Endothelial cell (in vitro differentiated cells): Measurements from ENCODE around the gene TBRG4. TPM values are rescaled to one million over a fixed set of nuclear protein-coding genes. Genes with fewer than 3 reads are reported as not detected.

ENCODE experiments used
- DNase-seq: peaks from one replicate; pipeline ENCODE4 v3.0.0; 2021; ENCODE audit warnings: low spot score
- H3K27ac Mint-ChIP-seq: one replicate; pipeline ENCODE4 v1.8.0; 2021; ENCODE audit warnings: mixed read lengths, inconsistent platforms; ENCODE audit not compliant: unreplicated experiment
- H3K27me3 Mint-ChIP-seq: one replicate; pipeline ENCODE4 v1.8.0; 2021; ENCODE audit warnings: mild to moderate bottlenecking, moderate library complexity, mixed read lengths, inconsistent platforms; ENCODE audit not compliant: unreplicated experiment
- H3K36me3 Mint-ChIP-seq: one replicate; pipeline ENCODE4 v1.8.0; 2021; ENCODE audit warnings: mild to moderate bottlenecking, low read depth, mixed read lengths, inconsistent platforms; ENCODE audit not compliant: unreplicated experiment
- H3K4me1 Mint-ChIP-seq: one replicate; pipeline ENCODE4 v1.8.0; 2021; ENCODE audit warnings: mild to moderate bottlenecking, mixed read lengths, inconsistent platforms; ENCODE audit not compliant: unreplicated experiment
- H3K4me3 Mint-ChIP-seq: one replicate; pipeline ENCODE4 v1.8.0; 2021; ENCODE audit warnings: mild to moderate bottlenecking, mixed read lengths, inconsistent platforms; ENCODE audit not compliant: unreplicated experiment
- H3K9me3 Mint-ChIP-seq: one replicate; pipeline ENCODE4 v1.8.0; 2021; ENCODE audit warnings: mixed read lengths, inconsistent platforms; ENCODE audit not compliant: unreplicated experiment
- CTCF ChIP-seq: fragments of 200-600 bp; sonication (generic); IDR thresholded peaks from one replicate; pipeline ENCODE4 v1.5.0; 2021; ENCODE audit warnings: antibody characterized with exemption; ENCODE audit not compliant: unreplicated experiment
- total RNA-seq: library from RNA; stranded (reverse); fragmentation: NEBNext Ultra II Directional; extraction: Animal tissue kit (Norgen Biotek cat#: 25700); gene quantifications from one replicate; pipeline ENCODE4 v1.2.1, GENCODE V29; 2021; ENCODE audit not compliant: unreplicated experiment

Gene TBRG4
- total RNA-seq, 1 donor from 2014 or later: 48.1 TPM

- no peak for TF ChIP-seq CTCF
- DNase-seq: no peak
- H3K27me3 Mint-ChIP-seq: peaks cover 11% of the 10 kb centered on the region
- H3K4me1 Mint-ChIP-seq: peaks cover 7% of the 10 kb centered on the region
- no peak overlapping the region for H3K27ac Mint-ChIP-seq
- no peaks in the 10 kb centered on the region for H3K9me3 Mint-ChIP-seq
- H3K4me3 Mint-ChIP-seq: no peak overlapping the region
- peaks cover 3% of the 10 kb centered on the region for H3K36me3 Mint-ChIP-seq
Observed at GRCh38 chr7:45084901-45085618, 26.4 kb downstream of the TBRG4 start.

DNA sequence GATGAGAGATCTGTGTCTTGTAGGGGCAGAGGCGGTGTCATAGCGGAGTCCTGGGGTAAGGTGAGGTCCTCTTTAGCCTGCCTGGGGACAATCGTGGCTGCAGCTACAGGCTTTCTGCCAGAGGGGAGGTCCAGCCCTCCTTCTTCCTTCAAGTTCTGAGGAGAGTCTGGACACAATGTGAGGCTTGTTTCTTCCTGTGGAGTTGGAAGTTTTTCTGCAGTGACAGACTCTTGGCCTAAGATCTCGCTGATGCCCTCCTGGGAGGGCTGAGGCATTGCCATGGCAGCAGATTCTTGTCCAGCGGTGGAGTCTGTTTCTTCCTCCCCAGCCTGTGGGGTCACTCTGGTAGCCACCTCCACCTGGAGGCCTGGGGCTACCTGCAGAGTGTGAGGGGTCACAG, 27.2 kb downstream of the TBRG4 start:
- no peak overlapping the region for H3K27ac Mint-ChIP-seq
- H3K4me3 Mint-ChIP-seq: no peak overlapping the region
- peaks cover under 1% of the 10 kb centered on the region for H3K4me1 Mint-ChIP-seq
- peaks cover 16% of the 10 kb centered on the region for H3K27me3 Mint-ChIP-seq
- no peak for DNase-seq
- no peak for TF ChIP-seq CTCF
- H3K9me3 Mint-ChIP-seq: no peaks in the 10 kb centered on the region
- no peaks in the 10 kb centered on the region for H3K36me3 Mint-ChIP-seq

- no peaks in the 10 kb centered on the region for H3K4me1 Mint-ChIP-seq
- H3K4me3 Mint-ChIP-seq: no peak overlapping the region
- no peaks in the 10 kb centered on the region for H3K9me3 Mint-ChIP-seq
- H3K27me3 Mint-ChIP-seq: peaks cover 23% of the 10 kb centered on the region
- no peak for DNase-seq
- H3K36me3 Mint-ChIP-seq: peaks cover 8% of the 10 kb centered on the region
- no peak overlapping the region for H3K27ac Mint-ChIP-seq
- TF ChIP-seq CTCF: no peak
Observed at GRCh38 chr7:45082831-45083331, 28.6 kb downstream of the TBRG4 start.

- H3K36me3 Mint-ChIP-seq: peaks cover 10% of the 10 kb centered on the region
- no peak overlapping the region for H3K27ac Mint-ChIP-seq
- TF ChIP-seq CTCF: no peak
- DNase-seq: no peak
- peaks cover 26% of the 10 kb centered on the region for H3K27me3 Mint-ChIP-seq
- no peak overlapping the region for H3K4me3 Mint-ChIP-seq
- no peaks in the 10 kb centered on the region for H3K4me1 Mint-ChIP-seq
- no peaks in the 10 kb centered on the region for H3K9me3 Mint-ChIP-seq
Observed at GRCh38 chr7:45082031-45082830, 29.3 kb downstream of the TBRG4 start.

DNA sequence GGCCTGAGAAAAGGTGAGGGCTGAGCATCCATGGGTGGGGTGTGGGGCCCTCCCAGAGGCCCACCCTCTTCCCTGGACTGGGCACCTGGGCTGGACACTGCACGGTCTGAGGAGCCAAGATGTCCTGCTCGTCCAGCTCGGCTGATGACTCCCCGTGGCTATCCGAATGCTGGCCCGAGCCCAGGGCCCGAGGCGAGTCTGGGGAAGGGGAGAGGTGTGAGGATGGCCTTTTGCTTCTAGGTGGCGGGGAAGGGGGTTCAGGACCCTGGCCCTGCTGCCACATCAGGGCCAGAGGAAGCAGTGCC, 29.9 kb downstream of the TBRG4 start:
- no peak for DNase-seq
- no peaks in the 10 kb centered on the region for H3K4me1 Mint-ChIP-seq
- peaks cover 26% of the 10 kb centered on the region for H3K27me3 Mint-ChIP-seq
- H3K36me3 Mint-ChIP-seq: peaks cover 10% of the 10 kb centered on the region
- no peak for TF ChIP-seq CTCF
- no peak overlapping the region for H3K27ac Mint-ChIP-seq
- no peaks in the 10 kb centered on the region for H3K9me3 Mint-ChIP-seq
- no peak overlapping the region for H3K4me3 Mint-ChIP-seq
